Spleen (tissue), 13 donors: Measurements from ENCODE around the gene TMEM108. TPM values are rescaled to one million over a fixed set of nuclear protein-coding genes. Genes with fewer than 3 reads are reported as not detected.
A peak's percentile ranks its signal among the peaks of the same experiment; 100 is the strongest.
"Not testable (repeated sequence)": the region's sequence is repeated elsewhere in the genome, so short reads cannot be mapped to it uniquely, and the experiment has no call there.

Source experiments
- DNase-seq: peaks from one replicate; pipeline ENCODE4 v3.0.0-alpha.2; 2020
- H3K27ac ChIP-seq, 8 donors: fragments of 200-600 bp; sonication (generic) in 7 of 8; 1 replicate in 4 of 8; 2 replicates in 4 of 8; pipeline versions ENCODE4 v1.5.0 to v1.8.0; 2016 to 2021; ENCODE audit warnings: inconsistent platforms in 4 of 8, mild to moderate bottlenecking in 4 of 8, moderate library complexity in 1 of 8
- H3K27me3 ChIP-seq, 7 donors: fragments of 200-600 bp; sonication (generic) in 6 of 7; replicated peaks in 1 of 7; 1 replicate in 4 of 7; 2 replicates in 3 of 7; pipeline versions ENCODE4 v1.5.0 to v1.8.0; 2016 to 2021; ENCODE audit warnings: inconsistent platforms in 3 of 7, mild to moderate bottlenecking in 1 of 7
- H3K36me3 ChIP-seq, 6 donors: fragments of 200-600 bp; sonication (generic) in 5 of 6; 1 replicate in 4 of 6; 2 replicates in 2 of 6; pipeline versions ENCODE4 v1.5.0 to v1.8.0; 2016 to 2021; ENCODE audit warnings: inconsistent platforms in 2 of 6
- H3K4me1 ChIP-seq, 6 donors: fragments of 200-600 bp; sonication (generic) in 5 of 6; 1 replicate in 3 of 6; 2 replicates in 3 of 6; pipeline versions ENCODE4 v1.5.0 to v1.8.0; 2016 to 2021; ENCODE audit warnings: inconsistent platforms in 3 of 6
- H3K4me3 ChIP-seq, 8 donors: fragments of 200-600 bp; sonication (generic) in 7 of 8; 1 replicate in 4 of 8; 2 replicates in 4 of 8; pipeline versions ENCODE4 v1.5.0 to v1.8.0; 2016 to 2021; ENCODE audit warnings: inconsistent platforms in 4 of 8, mild to moderate bottlenecking in 4 of 8, moderate library complexity in 2 of 8
- H3K9me3 ChIP-seq, 8 donors: fragments of 200-600 bp; sonication (generic) in 7 of 8; 1 replicate in 4 of 8; 2 replicates in 4 of 8; pipeline versions ENCODE4 v1.5.0 to v1.8.0; 2016 to 2021; ENCODE audit warnings: inconsistent platforms in 4 of 8
- POLR2A ChIP-seq, 3 donors: fragments of 450-650 bp; IDR thresholded peaks; one replicate each; pipeline ENCODE4 v1.5.1; 2017; ENCODE audit warnings: antibody characterized with exemption in 3 of 3, mild to moderate bottlenecking in 1 of 3
- POLR2AphosphoS5 ChIP-seq, 3 donors: sonication (generic); formaldehyde crosslinking; IDR thresholded peaks; one replicate each; pipeline ENCODE4 v1.5.1; 2017; ENCODE audit warnings: antibody characterized with exemption in 3 of 3
- WGBS, 5 donors: extraction: QIAGEN DNeasy Blood & Tissue Kit in 3 of 5; methylation state at CpG; one replicate each; pipeline versions ENCODE4 v1.1.5 to v1.1.7; 2013 to 2018; 5-methylcytosine and 5-hydroxymethylcytosine counted together
- intact Hi-C: fragments of 100-400 bp; cut with DNase I; formaldehyde crosslinking; loops from one replicate; pipeline ENCODE4 v1.15.0; 2023; ENCODE audit warnings: low total_unique reads
- long read RNA-seq, 2 donors: transcript quantifications; one replicate each; lab custom pipeline, GENCODE V29; 2026
- polyA plus RNA-seq, 3 donors: library from polyadenylated mRNA; stranded (reverse); fragments of 200-250 nt; gene quantifications; one replicate each; pipeline ENCODE4 v1.2.1, GENCODE V29; 2013
- total RNA-seq, 7 donors: library from RNA; depleted of rRNA in 3 of 7; stranded (reverse); fragments of >200 nt in 3 of 7; fragmentation: NEBNext Ultra II Directional in 4 of 7; extraction: Animal tissue kit (Norgen Biotek cat#: 25700) in 4 of 7; gene quantifications; one replicate each; pipeline versions ENCODE4 v1.1.0 to v1.2.1, GENCODE V29; 2016 to 2021
- TF ChIP-seq, protein P1 (sequence below), 11 experiments: fragments of 200-600 bp in 7 of 11; fragments of 450-650 bp in 4 of 11; sonication (generic) in 4 of 11; IDR thresholded peaks in 8 of 11; conservative IDR thresholded peaks in 3 of 11; 1 replicate in 7 of 11; 2 replicates in 4 of 11; pipeline versions ENCODE4 v1.4.0 to v1.8.0; 2016 to 2021; ENCODE audit warnings: antibody characterized with exemption in 11 of 11, inconsistent platforms in 4 of 11, mild to moderate bottlenecking in 1 of 11
- donor health status: healthy with polysubstance abuse.
- donor health status: DM: no; HTN: no; CAD: no; lungs with moderate emphysema.
- donor health status: DM: no; HTN: no; CAD: no.
- donor health status: Bipolar disorder and iron deficiency.
- donor health status: healthy.
- donor health status: DM: no; HTN: no; CAD: no.
- donor health status: DM: yes; HTN: yes; CAD: no.

The TMEM108 gene
- total RNA-seq (1 to 10 TPM in 5 of 7 donors, under 1 TPM in 2; 0.68 to 4.0 (median 1.4) TPM), polyA plus RNA-seq (under 1 TPM; 0.20 to 0.49 (median 0.35) TPM)
- long read RNA-seq, donor 1 = 0 reads
- long read RNA-seq, donor 2, partial matches to known transcripts = 0 of 1 reads
- long read RNA-seq, donor 2, other reads (novel, unspliced or antisense) = 0 of 1 reads

DNA sequence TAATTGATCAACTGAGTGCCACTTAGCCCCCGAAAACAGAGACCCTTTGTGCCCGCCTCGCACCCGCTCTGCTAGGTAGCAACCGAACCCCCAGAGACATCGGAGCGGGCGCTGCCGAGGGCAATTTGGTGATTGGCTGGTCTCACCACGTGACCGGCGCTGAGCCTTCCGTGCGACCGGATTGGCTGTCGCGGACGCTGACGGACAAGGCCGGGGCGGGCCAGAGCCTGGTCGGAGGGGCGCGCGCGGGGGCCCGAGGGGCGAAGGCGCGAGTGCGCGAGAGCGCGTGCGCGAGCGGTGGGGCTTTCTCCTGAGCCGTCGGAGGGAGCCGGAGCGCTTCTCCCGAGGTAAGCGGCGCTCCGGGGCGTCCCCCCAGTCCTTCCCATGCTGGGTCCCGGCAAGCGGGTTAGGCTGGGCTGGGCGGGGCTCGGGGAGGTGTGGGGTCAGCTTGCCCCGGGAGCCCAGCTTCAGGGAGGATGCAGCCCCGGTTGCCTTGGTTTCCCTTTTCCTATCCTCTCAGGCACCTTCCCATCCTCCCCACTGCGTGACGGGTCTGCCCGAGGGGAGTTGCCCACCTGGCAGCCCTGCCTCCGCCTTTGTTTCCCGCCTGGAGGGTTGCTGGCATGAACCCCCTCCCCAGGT is at the start of gene TMEM108:
Gene TMEM108, plus strand, starts transcription at position 303 of the 642 bp plus-strand sequence.
- Histone ChIP-seq H3K9me3 (no peaks in the 10 kb centered on the region), H3K4me3 (peak within 1 kb of the TSS; percentile 26 to 76 (median 55)), H3K36me3 (no peaks in the 10 kb centered on the region), H3K27ac (no peak within 1 kb of the TSS), H3K4me1 (peaks cover 0 to 30% (median 16%) of the 10 kb centered on the region in 6 donors), H3K27me3 (peaks cover 0 to 63% (median 36%) of the 10 kb centered on the region in 7 donors)
- peak; percentile 81 for DNase-seq
- TF ChIP-seq, protein P1, sequence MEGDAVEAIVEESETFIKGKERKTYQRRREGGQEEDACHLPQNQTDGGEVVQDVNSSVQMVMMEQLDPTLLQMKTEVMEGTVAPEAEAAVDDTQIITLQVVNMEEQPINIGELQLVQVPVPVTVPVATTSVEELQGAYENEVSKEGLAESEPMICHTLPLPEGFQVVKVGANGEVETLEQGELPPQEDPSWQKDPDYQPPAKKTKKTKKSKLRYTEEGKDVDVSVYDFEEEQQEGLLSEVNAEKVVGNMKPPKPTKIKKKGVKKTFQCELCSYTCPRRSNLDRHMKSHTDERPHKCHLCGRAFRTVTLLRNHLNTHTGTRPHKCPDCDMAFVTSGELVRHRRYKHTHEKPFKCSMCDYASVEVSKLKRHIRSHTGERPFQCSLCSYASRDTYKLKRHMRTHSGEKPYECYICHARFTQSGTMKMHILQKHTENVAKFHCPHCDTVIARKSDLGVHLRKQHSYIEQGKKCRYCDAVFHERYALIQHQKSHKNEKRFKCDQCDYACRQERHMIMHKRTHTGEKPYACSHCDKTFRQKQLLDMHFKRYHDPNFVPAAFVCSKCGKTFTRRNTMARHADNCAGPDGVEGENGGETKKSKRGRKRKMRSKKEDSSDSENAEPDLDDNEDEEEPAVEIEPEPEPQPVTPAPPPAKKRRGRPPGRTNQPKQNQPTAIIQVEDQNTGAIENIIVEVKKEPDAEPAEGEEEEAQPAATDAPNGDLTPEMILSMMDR (IDR thresholded peaks at IDR 0.05 in 8 of 11, conservative IDR thresholded peaks at IDR 0.05 in 3 of 11) = no peak
- TF ChIP-seq POLR2A (IDR thresholded peaks at IDR 0.05) (no peak), POLR2AphosphoS5 (IDR thresholded peaks at IDR 0.05) (peak; percentile 26 to 67 (median 31))
- intact Hi-C loops = loop anchor here (10.0 kb wide), 1 partner anchor 303 kb away; no protein-coding TSS in a partner anchor
- WGBS, 5 donors = 2 to 6% (median 5%) methylated on average over 30 to 57 of the region's 57 CpGs

DNA sequence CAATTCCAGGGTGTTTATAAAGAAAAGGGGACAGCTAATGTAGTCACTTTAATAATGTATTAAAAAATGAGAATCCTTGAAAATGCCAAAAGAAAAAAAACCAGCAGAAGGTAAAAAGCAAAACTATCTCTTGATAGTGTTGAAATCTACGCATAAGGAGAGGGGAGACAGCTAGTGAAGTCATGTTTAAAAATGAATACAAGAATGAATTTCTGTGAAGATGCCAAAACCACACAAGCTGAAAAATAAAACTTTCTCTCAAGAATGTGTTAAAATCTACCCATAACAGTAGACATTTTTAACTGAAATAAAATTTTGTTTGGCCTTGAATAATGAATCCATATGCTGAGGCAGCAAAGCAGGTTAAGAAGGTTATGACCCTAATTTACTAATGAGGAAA is 42.2 kb upstream of the TMEM108 start:
- Histone ChIP-seq H3K27ac (no peak overlapping the region), H3K4me1 (no peaks in the 10 kb centered on the region), H3K9me3 (no peaks in the 10 kb centered on the region), H3K4me3 (no peak overlapping the region), H3K27me3 (no peaks in the 10 kb centered on the region), H3K36me3 (no peaks in the 10 kb centered on the region)
- WGBS, 5 donors = 80 to 97% (median 89%) methylated on average over 1 of the region's 1 CpG
- TF ChIP-seq POLR2AphosphoS5 (IDR thresholded peaks at IDR 0.05) = no peak
- TF ChIP-seq, protein P1 (IDR thresholded peaks at IDR 0.05 in 8 of 11, conservative IDR thresholded peaks at IDR 0.05 in 3 of 11) = no peak
- no peak for TF ChIP-seq POLR2A (IDR thresholded peaks at IDR 0.05)
- DNase-seq = no peak
- intact Hi-C loops = no loop called here

DNA sequence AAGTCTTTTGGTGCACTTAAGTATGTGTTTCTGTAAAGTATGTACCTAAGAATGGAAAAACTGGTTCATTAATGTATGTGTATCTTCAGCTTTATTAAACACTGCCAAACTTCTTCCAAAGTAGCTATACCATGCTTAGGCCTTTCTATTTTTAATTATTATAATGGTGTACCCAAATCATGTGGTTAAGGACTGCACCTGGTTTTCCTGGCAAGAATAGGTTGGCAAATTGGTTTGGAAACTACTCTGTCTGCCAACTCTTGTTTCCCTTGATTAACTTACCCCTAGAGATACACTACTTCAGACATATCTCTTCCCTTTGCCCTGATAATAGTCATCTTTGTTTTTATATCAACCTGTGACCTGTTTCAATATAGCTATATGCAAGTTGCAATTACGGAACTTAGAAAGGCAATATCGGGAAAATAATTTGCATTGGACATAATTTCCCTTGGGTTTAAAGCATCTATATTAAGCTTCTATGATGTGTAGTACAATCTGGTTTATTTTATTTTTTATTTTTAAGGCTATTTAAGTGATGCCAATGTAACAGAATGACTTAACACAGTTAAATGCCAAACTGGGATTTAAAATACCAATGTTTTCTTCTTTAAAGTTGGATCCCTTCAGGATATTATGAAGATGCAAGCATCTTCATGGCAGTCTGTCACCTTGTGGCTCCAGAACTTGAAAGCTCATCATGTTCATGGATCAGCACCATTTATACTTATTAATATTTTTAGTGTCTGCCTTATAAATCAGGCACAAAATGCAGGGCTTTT is 40.6 kb upstream of the TMEM108 start:
- no peaks in the 10 kb centered on the region for H3K27me3 ChIP-seq
- H3K4me1 ChIP-seq = no peaks in the 10 kb centered on the region
- intact Hi-C loops = no loop called here

DNA sequence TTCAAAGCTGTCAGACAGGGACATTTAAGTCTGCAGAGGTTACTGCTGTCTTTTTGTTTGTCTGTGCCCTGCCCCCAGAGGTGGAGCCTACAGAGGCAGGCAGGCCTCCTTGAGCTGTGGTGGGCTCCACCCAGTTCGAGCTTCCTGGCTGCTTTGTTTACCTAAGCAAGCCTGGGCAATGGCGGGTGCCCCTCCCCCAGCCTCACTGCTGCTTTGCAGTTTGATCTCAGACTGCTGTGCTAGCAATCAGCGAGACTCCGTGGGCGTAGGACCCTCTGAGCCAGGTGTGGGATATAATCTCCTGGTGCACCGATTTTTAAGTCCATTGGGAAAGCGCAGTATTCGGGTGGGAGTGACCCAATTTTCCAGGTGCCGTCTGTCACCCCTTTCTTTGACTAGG is 33.2 kb upstream of the TMEM108 start:
- H3K9me3 ChIP-seq, DNase-seq, H3K4me1 ChIP-seq, H3K4me3 ChIP-seq, H3K36me3 ChIP-seq, H3K27me3 ChIP-seq, intact Hi-C loops, H3K27ac ChIP-seq: not testable (repeated sequence)
- 84 to 100% (median 94%) methylated on average over 3 to 9 of the region's 9 CpGs for WGBS, 5 donors

More for the DNA sequence above, 40.6 kb upstream of the TMEM108 start:
- 88 to 97% (median 92%) methylated on average over 2 of the region's 2 CpGs for WGBS, 5 donors
- DNase-seq = no peak
- Histone ChIP-seq H3K36me3 (no peaks in the 10 kb centered on the region), H3K4me3 (no peak overlapping the region), H3K9me3 (no peaks in the 10 kb centered on the region), H3K27ac (no peak overlapping the region)
- TF ChIP-seq POLR2A (IDR thresholded peaks at IDR 0.05) = no peak
- TF ChIP-seq, protein P1 (IDR thresholded peaks at IDR 0.05 in 8 of 11, conservative IDR thresholded peaks at IDR 0.05 in 3 of 11) = no peak
- TF ChIP-seq POLR2AphosphoS5 (IDR thresholded peaks at IDR 0.05) = no peak
